ENCODE measurements around the gene PPM1F.

Gene PPM1F

DNA sequence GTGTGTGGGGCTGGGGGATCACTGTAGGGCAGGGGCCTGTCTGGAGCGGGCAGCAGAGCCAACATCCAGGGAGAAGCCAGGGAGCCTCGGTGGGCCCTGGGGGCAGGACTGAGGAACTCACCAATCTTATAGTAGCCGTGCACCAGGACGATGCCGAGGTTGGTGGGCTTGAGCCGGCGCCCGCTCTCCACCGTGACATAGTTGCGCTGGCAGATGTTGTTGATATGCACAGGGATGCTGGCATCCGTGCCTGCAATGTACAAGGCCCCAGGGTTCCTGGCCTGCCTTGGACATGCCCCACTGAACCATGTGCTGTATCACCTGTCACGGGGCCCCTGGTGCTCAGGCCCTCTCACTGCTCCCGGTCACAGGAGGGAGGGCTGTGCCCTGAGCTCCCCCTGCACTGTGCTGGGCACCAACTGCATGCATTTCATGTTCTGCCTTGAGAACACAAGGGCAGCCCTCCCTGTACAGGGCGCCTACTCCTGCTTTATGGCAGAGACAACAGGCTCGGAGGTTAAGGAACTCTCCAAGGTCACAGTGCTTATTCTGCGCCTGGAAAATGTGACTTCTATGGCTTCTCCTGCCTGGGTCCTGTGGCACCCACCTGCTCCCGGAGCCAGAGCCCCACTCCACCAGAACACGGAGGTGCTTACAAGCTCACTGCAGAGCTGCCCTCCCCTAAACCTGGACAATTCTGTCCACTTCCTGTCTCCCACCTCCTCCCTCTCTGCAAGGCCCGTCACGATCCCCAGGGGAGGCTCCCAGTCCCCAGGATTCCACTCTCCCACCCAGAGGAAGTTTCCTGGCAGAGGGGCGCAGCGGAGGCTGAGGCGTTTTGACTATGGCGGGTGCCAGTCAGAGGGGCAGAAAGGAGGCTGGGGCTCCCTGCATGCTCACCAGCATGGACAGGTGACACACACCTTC, 7.8 kb upstream of the PPM1F start:
- DNase-seq = no peak

DNA sequence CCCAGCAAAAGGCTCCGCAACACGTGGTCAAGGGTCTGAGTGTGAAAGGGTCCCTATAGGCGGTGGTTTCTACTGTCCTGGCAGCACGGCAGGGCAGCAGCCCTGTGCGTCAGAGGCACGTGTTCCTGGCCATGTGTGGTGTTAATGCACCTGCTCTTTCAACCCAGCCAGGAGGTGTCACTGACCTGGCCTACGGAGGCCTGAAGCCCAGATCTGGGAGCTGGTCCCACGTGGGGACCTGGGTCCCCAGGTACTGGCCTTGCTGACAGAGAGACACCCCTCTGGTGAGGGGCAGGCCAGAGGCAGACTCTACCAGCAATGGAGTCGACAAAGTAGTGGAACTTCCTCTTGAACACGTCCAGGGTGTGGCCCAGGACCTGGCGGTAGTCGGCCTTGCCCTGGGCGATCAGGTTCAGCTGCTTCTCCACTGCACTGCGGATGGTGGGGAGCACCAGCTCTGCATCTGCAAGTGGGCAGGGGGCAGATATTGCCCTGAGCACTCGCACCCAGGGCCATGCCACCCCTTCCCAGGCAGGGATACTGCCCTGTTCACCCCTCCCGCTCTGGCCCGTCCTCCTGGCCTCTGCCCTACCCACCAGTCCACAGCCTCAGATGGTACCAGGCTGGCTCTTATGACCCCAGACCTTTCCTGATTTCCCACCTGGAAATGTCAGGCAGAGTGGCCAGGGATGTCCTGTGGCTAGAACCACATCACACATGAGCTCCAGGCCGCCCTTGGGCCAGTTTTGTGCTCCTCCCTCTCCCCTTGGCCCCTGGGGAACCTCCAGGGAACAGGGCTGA, 6.8 kb upstream of the PPM1F start:
- no peak for DNase-seq

DNA sequence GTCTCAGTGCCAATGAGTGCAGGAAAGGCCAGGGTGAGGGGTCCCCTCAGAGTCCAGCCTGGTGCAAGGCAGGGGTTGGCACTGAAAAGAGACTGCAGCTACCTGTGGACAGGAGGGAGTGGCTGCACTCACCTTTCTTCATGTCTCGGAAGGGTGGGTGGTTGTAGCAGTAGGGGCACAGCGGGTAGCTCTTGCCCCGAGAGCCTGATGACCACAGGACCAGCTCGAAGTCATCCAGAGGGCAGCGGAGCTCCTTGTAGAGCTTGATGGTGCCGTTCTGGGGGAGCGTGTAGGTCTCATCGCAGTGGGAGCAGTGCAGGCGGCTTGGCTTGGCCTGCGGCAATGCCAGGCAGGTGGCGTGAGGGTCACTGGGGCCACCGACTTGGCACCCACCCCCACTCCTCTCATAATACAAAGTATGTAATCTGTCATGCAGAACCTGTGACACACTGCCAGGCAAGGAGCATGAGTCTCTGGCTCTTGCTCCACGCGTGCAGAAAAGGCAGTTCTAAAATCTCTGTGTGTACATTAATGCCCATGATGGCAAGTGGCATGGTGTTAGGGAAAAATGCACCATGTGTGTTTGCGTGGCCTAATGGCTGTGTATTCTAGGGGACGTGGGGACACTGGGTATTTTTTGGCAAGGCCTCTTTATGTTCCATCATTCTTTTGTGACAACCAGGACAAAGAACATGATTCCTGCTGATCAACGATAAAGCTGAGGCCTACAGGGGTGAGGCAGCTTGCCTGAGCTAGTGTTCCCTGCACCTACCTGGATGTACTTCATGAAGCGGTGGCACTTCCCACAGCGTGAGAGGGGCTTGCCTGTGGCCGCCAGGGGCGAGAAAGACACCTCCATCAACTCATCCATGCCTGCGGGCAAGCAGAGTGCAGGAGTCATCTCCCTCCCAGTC, 6.0 kb upstream of the PPM1F start:
- DNase-seq = no peak

DNA sequence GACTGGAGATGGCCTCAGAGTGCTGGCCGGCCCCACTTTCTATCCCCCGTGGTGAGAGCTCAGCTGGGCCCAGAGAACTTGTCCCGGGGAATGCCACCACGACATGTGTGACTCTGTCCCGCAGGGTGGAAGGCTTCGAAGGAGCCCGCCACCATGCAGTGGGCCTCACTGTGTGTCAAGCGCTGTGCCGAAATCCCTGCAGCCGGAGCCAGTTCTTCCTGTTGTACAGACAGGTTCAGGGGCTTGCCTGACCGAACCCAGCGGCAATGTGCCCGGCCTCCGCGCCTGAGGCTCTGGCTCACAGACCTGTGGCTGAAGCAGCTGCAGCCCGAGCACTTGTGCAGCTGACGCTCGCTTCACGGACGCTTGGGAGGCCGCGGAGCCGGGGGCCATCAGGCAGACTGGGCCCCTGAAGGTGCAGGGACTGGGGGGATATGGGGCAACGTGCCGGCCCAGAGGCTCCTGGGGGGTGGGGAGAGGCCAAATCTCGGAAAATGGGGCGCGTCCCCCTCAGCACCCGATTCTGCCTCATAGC, 650 bp downstream of the PPM1F start:
- peak; percentile 28 for DNase-seq

DNA sequence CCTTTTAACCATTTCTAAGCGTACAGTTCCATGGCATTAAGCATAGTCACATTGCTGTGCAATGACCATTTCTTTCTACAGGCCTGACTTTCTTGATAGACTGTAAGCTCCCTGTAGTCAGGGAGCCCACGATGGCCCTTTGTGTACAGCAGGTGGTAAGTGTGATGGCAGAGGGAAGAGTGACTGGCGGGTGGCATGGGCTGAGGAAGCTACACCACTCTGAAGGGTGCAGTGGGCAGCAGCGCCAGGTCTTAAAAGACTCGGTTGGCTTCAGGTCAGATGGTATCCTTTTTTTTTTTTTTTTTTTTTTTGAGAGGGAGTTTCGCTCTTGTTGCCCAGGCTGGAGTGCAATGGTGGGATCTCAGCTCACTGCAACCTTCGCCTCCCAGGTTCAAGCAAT, 1.6 kb downstream of the PPM1F start:
- no peak for DNase-seq

DNA sequence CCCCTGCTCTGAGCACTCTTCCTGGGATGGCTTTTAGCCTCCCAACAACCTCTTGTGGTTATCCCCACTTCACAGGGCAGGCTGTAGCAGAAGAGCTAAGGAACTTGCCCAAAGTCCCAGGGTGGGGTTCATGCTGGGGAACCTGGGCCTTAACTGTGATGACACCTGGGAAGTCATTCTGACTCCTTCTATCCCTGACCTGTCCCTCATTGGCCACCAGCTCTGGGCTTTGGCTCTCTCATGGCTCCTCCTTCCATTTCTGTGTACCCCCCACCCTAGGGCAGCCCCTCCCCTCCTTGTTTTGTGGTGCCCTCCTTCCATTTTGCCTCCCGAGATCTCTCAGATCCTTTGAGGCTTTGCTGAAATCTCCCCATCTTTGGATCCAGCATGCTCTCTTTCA, 2.7 kb downstream of the PPM1F start:
- no peak for DNase-seq

DNA sequence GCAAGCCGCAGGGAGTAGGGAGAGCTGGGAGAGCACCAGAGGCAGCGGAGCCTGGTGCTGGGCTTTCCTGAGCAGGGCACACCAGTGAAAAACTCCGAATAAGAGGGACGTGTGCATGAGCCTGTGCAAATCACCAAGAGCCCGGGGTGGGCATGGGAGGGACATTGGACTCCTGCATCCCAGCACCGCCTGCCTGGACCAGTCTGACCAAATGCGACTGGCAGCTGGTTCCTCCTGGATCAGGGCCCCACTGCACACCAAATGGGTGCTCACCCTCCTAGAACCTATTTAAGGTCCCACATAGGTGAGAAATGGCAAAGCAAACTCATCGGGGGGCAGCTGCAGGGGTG, 3.1 kb downstream of the PPM1F start:
- DNase-seq = no peak

DNA sequence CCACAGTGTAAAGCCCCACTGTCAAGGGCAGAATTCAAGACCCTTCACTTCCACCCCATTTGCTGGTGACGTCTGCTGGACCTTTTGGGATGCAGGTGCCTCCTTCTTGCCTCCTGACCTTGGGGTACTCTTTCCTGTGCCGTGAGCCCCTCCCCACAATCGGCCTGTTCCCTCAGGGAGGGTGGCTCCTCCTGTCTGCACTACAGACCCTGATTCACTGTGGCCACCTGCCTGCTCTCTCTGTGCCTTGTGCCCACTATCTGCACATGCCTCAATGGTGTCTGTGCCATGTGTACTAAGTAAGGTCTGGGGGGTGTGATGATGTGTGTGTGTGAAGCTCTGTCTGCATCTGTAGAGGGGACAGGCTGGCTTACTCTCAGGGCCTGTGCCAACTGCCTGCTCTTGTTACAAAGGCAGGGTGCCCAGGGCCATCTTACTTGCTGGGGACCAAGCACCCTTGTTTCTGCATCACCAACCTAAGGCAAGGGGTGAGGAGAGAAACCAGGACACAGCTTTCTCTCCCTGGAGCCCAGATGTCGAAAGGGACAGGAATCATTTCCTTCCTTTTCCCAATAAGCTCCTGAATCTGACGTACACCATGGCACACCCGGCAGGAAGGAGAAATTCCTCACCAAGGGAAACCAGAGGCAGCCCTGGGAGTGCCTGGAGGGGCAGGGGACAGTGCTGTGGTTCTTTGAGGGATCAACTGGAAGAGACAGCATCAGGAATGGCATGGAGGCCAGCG, 3.7 kb downstream of the PPM1F start:
- DNase-seq = no peak

DNA sequence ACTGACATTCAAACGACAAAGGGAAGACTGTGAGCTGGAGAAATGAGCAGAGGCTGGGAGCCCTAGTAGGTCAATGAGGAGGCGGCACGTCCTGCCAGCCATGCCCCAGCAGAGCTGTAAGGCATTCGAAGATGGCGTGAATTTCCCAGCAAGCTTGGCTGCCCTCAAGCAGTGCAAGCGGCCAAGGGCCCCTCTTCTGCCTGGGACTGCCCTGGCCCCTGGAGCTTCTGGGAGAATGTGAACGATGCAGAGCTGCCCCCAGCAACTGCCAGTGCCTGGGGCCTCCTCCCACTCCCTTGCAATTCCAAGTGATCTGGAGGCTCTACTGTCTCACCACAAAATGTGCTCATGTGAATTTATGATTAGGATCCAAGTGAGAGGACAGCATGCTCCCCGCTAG, 4.3 kb downstream of the PPM1F start:
- DNase-seq = no peak

DNA sequence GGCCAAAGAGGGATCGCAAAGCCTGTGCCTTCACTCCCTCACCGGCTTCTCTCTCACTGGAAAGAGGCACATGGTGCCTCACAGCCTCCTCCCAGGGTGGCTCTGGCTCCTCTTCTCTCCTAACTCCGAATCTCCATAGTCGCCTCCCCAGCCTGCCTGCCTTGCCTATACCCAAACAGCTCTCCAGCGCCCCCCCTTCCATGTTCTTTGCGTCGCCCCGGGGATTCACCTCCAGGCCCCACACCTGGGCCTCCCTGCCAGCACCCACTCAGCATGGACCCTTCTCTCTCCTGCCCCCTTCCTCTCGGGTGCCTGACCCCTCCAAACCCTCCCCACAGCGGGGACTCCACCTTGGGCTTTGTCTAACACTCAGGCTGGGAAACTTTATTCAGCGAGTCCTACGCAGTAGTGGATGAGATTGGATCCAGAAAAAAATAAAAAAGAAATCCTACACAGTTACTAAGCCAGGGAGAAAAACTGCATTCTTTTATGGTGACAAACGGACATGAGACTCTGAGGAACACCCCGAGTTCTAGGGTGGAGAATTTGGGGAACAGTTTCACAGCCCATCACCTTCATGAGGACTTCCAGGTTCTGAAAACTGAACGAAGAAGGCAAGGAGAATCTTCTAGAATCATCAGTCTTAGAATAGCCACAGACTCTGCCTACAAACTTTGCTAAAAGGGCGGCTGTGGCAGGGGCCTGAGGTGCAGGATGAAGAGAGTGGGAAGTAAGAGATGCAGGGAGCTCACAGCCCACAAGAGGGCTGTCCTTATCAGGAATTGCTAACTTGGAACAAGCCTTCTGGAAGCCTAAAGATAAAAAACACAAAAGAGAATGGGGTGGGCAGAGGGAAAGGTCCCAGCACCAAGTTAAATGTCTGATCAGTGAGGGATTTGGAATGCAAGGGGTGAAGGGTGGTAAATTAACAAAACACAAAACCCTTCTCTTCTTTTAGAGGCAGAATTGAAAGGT, 5.3 kb downstream of the PPM1F start:
- DNase-seq = peak; percentile 25

DNA sequence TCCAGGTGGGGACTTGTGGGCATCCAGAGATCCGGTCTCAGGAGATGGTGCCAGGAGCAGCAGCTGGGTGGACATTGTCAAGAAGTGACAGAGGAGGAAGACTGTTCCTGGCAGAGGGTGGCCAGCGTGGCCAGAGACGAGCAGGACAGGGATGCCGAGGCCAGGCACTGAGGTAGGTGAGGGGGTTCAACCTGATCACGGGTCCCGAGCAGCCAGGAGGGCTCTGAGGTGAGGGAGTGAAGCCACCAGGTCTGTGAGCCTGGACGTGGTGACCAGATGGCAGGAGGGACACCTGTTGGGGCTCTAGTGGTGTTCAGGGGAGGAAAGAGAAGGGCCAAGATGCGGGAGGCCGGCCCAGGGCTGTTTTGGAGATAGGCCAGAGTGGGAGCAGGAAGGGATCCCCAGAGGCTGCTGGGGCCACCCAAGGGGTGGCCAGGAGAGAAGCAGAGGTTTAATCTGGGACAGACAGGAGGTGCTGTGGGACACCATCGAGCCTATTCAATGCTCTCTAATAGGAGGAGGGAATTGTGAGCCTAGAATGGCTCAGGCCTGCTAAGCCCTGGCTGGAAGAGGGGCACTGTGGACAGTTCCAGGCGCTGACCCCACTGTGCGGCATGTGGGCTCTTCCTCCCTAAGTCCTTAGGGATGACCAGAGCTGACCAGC, 6.3 kb downstream of the PPM1F start:
- no peak for DNase-seq

DNA sequence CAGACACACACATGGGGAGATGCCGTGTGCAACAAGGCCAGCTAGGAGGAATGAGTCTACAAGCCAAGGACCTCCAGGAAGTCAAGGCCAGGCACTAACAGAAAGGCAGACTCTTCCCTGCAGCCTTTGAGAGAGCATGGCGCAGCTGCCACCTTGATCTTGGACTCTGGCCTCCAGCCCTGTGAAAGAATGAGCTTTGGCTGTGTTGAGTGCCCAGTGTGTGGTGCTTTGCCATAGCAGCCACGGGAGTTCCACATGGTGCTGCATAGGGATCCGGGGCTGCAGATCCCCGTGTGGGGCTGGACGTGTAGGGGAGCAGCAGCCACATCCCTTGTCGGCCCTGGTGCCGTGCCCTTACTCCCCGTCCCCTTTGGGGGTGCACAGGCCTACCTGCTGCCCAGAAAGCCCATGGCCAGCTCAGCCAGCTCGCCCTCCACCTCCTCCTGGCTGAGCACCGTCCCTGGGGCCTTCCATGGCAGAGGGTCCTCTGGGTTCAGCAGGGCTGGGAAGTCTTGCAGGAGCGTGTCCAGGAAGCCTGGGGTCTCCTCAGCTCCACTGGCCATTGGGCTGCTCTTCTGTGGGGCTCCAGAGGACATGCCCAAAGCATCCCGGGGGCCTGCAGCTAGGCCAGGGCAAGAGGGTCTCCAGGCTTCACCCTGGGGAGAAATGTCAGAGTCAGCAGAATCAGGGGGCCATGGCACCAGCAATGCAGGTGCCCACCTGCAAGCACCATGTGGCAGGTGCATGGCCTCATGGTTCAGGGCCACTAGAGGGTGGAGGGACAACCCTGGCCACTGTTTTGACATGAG, 7.0 kb downstream of the PPM1F start:
- no peak for DNase-seq

DNA sequence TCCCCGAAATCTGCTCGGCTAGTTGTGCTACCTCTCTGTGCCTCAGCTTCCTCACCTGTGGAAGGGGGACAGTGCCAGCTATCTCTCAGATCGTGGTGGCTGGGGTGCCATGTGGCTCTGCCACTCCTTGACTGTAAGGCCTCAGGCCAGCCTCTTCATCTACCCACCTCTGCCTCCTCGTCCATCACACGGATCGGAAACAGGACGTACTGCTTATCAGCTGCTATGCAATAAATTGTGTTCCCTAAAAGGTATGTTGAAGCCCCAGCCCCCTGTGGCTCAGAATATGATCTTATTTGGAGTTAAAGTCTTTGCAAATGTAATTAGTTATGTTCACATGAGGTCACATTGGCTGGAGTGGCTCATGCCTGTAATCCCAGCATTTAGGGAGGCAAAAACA, 7.8 kb downstream of the PPM1F start:
- no peak for DNase-seq

DNA sequence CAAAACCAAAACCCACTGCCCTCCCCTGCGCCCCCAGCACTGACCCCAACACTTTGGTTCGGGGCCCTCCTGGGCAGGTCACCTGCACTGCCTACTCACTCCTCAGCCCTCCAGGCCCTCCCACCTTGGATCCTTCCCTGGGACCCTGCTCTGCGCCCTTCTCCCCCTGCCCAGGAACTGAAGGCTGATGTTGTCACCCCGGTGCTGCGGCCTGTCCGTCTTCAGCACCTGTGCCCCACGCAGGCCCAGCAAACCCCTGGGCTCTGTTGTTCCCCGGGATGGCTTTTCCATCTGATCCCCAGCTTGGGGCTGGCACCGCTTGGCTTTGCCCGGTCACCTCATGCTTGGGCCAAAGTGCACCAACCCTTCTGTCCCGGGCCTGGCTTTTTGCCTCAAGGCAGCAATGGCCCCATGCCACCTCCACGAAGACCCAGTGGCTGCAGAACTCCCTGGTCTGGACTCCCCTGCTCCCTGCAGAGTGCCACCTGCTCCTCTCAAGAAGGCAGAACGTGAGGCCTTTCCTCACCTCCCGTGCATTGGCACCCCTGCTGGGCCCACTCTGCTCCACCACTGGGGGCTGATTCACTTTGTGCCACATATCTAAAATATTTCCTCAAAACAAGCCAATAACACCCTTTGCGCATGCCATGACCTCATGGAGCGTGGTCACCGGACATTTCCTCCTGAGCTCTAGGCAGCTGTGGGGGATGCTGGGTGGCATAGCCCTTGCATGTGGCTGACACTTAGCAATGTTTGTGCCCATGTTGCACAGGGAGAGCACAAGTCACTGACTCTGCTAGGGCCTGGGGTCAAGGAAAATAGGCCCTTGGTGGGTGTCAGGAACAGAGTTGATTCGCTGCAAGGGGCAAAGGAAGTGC, 8.8 kb downstream of the PPM1F start:
- DNase-seq = no peak

DNA sequence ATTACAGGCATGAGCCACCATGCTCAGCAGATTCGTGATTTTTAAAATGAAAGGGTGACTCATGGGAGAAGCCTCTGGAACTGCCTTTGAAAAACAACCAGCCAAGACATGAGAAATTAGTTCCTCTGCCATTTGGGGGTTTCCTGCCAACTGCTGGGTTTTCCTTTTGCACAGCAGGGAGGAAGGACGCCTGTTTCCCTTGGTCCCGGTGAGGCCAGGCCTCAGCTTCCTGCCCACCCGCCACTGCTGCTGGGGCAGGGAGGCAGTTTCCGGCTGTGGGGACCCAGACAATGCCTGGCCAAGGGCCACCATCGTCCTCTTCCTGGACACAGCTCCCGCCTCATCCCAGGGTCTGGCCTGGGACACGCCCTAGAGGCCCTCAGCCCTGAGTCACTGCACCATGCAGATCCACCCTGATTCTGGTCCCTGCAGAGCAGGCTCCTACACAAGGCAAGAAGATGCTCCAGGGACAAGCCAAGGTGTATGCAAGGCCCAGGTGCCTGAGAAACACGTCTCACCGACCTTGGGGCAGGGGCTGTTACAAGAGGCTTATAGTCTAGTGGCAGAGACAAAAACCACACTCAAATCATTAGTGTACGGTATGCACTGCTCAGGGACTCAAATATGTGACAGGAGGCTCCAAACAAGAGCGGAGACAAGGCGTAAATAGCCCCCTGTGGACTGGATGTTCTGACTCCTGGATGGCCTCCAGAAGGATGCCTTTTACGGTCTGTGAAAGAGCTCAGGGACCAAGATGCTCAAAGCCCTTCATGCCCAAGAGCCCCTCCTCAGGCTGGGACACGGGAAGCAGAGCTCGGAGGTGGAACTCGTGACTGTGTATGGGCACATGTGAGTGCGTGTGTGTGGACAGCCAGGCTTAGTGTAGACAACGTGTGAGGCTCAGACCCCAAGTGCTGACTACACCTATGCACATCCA, 10.0 kb downstream of the PPM1F start:
- DNase-seq = no peak

DNA sequence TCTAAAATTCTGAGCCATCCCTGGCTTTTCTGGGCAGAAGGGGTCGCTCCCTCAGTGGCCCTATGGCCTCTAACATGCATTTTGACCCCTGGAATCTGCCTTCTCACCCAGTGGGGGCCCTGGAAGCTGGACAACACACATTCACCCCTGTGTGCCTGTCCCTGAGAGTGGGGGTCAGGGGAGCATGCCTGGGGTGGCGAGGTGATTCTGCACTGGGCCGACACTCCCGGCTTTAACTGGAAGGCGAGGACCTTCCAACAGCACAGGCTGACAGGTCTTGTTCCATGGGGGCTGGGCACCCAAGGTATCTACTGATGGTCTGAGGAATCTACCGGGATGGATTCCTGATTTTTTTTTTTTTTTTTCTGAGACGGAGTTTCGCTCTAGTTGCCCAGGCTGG, 10.7 kb downstream of the PPM1F start:
- DNase-seq = no peak

DNA sequence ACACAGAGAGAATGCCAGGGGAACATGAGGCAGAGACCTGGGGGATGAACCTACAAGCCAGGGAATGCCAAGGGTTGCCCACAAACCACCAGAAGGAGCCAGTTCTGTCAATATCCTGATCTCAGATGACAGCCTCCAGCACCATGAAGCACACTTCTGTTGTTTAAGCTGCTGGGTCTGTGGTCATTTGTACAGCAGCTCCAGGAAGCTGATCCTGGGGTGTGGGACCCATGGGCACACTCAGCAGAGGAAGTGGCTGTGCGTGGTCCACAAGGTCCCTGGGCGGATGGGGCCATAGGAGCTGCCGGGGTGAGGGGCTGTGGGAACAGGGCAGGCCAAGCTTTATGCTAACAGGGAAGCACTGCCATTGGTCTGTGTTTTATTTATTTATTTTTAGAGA, 12.1 kb downstream of the PPM1F start:
- no peak for DNase-seq
